Myocyte (in vitro differentiated cells): ENCODE results near the gene PPP1R15A. TPM values are rescaled to one million over a fixed set of nuclear protein-coding genes. Genes with fewer than 3 reads are reported as not detected.
A peak's percentile ranks its signal among the peaks of the same experiment; 100 is the strongest.
"Not testable (repeated sequence)": the region's sequence is repeated elsewhere in the genome, so short reads cannot be mapped to it uniquely, and the experiment has no call there.

Experiments
- DNase-seq: peaks from one replicate; pipeline ENCODE4 v3.0.0-alpha.2; 2012; ENCODE audit warnings: low read depth
- total RNA-seq: library from RNA; depleted of rRNA; stranded (reverse); fragments of >200 nt; gene quantifications from 2 replicates; pipeline ENCODE4 v1.2.3, GENCODE V29; 2014

The PPP1R15A gene
- total RNA-seq, 1 donor from 2014 or later, result 81.7 TPM

DNA sequence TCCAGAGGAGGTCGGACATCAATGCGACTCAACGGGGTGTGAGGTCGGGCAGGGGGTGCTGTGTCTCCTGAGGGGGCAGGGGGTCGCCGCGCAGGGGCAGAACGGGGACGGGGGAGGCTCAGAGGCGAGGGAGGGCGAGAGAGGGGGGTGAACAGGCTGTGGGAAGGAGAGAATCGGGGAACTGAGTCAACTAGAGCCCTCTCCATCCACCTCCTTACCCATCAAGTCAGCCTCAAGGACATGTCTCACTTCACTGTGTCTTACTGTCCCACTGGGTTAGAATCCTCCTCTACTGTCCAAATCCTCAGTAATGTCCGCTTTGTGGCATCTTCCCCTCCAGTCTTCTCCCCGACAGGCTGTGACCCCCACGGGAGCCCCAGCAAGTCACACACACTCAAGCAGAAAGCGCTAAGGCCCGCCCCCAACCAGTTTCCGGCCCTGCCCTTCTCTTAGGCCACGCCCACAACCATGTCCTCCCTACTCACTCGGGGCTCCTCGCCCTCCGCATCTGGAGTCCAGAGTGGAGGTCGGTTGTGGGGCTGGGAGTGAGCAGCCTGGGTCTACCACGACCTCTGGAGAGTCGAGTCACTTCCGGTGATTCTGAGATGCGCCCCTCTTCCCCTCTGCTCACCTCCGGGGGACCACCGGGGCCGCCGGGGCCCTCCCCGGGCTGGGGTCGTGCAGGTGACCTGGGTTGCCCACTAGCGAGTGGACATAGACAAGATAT, 13.1 kb upstream of the PPP1R15A start:
- no peak for DNase-seq

DNA sequence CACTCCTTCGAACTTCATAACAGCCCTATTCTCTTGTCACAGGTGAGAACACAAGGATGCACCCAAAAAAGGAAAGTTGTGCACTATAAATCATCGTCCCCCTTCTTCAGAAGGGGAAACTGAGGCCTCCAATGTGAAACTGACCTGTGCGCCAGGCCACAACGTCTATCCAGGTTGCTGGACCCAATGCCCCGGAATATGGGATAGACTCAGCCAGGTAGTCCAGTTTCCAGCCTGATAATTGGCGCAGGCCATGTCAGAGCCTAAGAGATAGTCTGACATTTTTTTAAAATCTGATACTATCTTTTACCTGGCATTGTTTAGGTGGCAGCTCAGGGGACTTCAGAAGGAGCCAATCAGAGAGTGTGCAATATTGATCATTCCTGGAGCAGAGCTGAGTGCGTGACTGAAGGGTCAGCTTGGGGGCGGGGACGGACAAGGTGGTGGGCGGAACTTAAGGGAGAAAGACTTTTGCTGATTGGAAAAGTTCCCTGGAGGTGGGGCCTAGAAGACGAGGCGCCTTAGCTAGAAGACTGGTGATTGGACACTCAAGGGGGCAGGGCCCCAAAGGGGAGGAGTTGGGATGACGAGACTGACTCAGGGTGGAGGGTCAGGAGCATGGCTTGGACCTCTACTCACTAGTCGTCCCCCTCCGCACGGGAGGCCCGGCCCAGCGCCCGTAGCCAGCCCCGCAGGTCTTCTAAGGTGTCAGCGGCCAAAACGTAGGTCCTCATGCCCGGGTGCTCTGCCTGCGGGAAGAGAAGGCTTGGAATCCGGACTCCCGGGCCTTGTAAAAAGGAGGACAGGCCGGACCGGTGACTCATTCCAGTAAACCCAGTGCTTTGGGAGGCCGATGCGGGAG, 12.3 kb upstream of the PPP1R15A start:
- no peak for DNase-seq

DNA sequence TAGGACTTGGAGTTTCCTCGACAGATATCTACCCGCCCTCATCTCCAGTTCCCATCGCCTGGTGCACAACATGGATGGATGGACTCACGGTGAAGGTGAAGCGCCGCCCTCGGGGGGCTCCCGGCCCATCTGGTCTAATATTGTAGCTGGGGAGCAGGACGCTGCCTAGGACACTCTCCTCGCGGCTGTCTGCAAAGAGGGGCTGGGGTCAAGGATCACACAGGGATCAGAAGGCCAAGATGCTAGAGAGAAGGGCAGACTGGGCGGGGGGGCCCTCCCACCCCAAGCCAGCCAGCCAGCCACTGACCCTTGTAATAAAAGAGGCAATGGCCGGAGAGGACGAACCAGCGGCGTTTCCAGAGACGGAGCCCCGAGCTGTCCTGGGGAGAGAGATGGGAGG, 10.9 kb upstream of the PPP1R15A start:
- no peak for DNase-seq

DNA sequence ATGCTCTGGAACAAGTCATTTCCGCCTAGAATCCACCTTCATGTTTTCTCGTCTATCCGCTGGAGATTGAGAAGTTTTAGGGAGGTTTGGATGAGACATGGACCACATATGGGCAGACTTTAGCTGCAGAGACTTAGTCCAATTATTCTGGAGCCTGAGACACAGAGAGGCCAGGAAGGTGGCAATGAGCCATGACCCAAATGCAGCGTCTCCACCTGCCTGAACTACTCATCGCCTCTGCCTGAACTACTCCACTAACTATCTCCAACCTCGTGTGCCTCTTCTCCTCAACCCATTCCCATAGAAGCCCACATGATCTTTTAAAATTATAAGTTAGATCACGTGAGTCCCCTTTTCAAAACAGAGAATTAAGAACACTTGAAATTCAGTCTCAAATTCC, 9.4 kb upstream of the PPP1R15A start:
- no peak for DNase-seq

DNA sequence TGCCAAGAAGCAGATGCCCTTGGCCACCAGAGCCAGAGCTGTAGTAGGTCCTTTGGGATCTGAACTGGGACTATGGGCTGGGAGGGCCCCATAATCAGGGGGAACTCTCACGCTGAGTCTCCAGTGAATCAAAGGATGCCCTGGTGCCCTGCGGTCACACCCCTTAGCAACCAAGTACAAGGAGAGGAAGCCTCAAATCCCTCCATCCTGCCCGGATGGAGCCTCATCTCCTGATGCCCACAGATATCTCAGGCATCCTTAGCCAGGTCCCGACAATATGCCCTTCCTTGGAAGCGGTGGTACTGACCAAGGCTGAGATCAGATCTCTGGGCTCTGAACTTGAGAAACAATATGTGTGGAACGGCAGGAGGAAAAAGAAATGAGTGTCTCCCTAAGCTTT, 5.5 kb upstream of the PPP1R15A start:
- no peak for DNase-seq

DNA sequence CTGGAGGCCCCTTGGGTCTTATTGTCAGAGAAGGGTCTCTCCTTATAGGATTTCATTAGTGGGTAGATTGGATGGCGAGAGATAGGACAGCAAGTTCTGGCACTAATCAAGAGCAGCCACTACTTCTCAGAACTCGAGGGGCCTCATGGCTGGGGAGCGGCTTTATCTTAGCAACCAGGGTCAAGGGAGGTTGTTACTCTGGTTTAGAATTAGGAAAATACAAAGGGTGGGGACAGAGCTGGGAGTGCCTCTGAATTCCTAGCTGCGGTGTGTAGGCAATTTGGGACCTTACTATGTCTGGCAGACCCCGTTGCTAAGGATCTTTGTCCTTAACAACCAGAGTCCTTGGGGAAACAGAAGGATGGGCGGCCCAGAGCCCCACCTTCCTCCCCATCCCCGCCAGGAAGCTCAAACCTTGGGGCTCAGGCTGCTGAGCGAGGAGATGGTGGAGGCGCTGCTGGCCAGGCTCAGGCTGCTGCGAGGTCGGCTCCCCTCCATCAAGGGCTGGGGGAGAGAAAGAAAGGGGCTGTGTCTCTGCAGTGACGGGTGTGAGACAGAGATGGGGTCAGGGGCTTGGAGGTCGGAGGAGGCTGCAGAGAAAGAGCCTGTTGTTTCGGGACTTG, 5.0 kb upstream of the PPP1R15A start:
- peak; percentile 36 for DNase-seq

DNA sequence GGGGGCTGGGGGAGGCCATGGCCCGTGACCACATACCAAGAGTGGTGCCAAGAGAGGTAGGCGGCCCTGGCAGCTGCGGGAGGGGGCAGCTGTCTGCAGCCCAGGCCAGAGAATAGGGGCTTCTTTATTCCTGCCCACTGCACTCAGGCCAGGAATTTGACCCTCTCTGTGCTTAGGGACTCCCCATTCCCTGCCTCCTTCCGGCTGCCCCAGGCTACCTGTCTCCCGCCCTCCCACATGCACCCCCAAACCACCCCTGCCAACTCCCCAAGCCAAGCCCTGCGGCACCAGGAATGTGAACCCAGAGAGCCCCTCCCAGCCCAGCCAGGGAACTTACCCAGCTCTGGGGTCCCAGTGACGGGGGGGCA, 4.5 kb upstream of the PPP1R15A start:
- peak; percentile 35 for DNase-seq

DNA sequence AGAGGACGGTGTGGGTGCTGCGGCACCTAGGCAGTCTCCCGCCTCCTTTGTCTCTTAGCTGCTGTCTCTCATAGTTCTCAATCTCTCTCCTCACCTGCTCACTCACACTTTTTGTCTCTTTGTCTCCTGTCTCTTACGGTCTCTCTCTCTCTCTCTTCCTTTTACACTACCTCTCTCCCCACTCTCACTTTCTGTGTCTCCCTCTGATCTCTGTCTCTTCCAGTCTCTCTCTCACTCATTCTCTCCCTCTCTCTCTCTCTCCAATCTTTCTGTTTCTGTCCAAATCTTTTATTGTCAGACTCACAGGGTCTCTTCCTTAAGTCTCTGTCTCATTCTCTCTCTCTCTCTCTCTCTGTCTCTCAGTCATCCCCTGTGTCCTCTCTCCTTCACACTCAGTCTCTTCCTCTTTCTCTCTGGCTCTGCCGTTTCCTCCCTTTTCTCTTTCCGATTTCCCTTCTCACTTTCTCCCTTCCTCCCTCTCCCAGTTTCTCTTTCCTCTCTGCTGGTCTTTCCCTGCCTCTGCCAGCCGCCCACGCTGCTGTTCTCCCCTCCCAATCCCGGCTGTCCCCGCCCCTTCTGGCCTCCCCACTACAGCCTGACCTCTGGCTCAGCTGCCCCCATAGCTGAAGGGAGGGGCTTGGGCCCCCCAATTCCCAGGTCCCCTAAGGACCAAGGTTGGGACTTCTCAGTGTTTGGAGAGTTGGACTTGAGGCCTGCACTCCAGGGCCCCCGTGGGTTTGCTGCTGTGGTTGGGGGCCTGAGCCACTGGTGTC, 3.9 kb upstream of the PPP1R15A start, which contains the start of gene PLEKHA4:
PLEKHA4 (minus strand) TSS at position 504 of the 773 bp plus-strand sequence. CDS start 997 bp downstream, outside the sequence.
- DNase-seq, result peak; percentile 71

DNA sequence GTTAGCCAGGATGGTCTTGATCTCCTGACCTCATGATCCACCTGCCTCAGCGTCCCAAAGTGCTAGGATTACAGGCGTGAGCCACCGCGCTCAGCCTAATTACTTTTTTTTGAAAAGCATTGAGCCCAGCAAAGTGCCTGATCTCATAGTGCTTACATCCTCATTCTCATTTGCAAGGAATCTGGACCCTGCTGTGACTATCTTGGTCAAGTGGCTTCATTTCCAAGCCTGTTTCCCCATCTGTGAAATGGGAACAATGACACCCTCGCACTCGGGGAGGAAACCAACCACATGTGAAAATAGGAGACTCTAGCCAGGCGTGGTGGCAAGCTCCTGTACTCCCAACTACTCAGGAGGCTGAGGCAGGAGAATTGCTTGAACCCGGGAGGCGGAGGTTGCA, 2.2 kb upstream of the PPP1R15A start:
- DNase-seq, result no peak

DNA sequence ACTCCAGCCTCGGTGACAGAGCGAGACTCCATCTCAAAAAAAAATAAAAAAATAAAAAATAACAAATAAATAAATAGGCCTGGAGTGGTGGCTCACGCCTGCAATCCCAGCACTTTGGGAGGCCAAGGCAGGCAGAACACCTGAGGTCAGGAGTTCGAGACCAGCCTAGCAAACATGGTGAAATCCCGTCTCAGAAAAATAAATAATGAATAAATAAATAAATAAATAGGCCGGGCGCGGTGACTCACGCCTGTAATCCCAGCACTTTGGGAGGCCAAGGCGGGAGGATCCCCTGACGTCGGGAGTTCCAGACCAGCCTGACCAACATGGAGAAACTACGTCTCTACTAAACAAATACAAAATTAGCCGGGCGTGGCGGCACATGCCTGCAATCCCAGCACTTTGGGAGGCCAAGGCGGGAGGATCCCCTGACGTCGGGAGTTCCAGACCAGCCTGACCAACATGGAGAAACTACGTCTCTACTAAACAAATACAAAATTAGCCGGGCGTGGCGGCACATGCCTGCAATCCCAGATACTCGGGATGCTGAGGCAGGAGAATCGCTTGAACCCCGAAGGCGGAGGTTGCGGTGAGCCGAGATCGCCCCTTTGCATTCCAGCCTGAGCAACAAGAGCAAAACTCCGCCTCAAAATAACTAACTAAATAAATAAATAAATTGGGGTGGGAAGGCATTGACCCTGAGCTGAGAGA, 595 bp upstream of the PPP1R15A start:
- DNase-seq, result not testable (repeated sequence)

DNA sequence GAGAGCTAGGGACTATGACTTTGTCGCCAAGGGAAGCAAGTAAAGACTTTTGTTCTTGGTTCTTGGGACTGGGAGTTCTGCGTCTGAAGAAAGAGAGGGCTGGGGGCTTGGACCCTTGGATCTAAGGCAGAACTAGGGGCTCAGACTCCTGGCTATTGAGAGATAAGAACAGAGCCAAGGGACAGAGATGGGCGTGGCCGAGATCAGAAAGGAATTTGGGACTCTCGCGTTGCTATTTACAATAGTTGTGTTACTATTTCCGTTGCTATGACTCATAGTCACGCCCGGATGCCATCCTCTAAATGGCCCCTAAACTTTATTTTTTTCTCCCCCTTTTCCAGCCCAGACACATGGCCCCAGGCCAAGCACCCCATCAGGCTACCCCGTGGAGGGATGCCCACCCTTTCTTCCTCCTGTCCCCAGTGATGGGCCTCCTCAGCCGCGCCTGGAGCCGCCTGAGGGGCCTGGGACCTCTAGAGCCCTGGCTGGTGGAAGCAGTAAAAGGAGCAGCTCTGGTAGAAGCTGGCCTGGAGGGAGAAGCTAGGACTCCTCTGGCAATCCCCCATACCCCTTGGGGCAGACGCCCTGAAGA, 759 bp downstream of the PPP1R15A start:
- peak; percentile 96 for DNase-seq

DNA sequence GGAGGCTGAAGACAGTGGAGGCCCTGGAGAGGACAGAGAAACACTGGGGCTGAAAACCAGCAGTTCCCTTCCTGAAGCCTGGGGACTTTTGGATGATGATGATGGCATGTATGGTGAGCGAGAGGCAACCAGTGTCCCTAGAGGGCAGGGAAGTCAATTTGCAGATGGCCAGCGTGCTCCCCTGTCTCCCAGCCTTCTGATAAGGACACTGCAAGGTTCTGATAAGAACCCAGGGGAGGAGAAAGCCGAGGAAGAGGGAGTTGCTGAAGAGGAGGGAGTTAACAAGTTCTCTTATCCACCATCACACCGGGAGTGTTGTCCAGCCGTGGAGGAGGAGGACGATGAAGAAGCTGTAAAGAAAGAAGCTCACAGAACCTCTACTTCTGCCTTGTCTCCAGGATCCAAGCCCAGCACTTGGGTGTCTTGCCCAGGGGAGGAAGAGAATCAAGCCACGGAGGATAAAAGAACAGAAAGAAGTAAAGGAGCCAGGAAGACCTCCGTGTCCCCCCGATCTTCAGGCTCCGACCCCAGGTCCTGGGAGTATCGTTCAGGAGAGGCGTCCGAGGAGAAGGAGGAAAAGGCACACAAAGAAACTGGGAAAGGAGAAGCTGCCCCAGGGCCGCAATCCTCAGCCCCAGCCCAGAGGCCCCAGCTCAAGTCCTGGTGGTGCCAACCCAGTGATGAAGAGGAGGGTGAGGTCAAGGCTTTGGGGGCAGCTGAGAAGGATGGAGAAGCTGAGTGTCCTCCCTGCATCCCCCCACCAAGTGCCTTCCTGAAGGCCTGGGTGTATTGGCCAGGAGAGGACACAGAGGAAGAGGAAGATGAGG, 1.5 kb downstream of the PPP1R15A start:
- DNase-seq, result no peak

DNA sequence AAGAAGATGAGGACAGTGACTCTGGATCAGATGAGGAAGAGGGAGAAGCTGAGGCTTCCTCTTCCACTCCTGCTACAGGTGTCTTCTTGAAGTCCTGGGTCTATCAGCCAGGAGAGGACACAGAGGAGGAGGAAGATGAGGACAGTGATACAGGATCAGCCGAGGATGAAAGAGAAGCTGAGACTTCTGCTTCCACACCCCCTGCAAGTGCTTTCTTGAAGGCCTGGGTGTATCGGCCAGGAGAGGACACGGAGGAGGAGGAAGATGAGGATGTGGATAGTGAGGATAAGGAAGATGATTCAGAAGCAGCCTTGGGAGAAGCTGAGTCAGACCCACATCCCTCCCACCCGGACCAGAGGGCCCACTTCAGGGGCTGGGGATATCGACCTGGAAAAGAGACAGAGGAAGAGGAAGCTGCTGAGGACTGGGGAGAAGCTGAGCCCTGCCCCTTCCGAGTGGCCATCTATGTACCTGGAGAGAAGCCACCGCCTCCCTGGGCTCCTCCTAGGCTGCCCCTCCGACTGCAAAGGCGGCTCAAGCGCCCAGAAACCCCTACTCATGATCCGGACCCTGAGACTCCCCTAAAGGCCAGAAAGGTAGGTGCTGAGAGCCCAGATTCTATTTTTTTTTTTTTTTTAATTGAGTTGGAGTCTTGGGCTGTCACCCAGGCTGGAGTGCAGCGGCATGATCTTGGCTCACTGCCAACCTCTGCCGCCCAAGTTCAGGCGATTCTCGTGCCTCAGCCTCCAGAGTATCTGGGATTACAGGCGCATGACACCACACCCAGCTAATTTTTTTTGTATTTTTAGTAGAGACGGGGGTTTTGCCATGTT, 2.3 kb downstream of the PPP1R15A start:
- peak; percentile 24 for DNase-seq

DNA sequence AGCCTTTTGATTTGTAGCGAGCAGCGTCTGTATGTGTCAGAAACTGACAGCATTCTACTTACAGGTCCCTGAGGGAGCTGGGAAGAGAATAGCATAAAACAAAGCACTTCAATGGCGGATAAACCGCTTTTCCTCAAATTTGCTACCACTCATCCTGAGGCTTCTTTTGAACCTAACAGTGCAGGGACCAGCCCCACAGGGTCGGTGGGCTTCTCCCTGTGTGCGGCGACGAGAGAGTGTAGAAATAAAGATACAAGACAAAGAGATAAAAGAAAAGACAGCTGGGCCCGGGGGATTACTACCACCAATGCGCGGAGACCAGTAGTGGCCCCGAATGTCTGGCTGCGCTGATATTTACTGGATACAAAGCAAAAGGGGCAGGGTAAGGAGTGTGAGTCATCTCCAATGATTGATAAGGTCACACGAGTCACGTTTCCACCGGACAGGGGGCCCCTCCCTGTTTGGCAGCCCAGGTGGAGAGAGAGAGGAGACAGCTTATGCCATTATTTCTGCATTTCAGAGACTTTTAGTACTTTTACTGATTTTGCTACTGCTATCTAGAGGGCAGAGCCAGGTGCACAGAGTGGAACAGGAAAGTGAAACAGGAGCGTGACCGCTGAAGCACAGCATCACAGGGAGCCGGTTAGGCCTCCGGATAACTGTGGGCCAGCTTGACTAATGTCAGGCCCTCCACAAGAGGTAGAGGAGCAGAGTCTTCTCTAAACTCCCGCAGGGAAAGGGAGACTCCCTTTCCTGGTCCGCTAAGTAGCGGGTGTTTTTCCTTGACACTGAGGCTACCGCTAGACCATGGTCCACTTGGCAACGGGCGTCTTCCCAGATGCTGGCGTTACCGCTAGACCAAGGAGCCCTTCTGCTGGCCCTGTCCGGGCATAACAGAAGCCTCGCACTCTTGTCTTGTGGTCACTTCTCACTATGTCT, 4.1 kb downstream of the PPP1R15A start:
- not testable (repeated sequence) for DNase-seq

DNA sequence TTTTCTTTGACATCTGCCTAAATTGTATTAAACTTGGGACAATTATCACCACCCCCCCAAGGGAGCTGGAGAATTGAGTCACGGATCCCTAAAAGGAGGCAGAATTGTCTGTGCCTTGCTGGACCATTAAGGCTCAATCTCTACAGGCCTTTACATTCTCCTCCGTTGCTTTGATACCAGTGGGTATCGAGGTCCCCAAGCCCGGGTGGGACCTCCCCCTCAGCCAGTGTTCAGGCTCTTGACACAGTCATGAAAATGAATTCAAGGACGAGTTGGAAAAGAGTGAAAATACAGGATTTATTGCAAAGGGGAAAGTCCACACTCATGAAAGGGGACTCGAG, 5.6 kb downstream of the PPP1R15A start:
- DNase-seq, result no peak

DNA sequence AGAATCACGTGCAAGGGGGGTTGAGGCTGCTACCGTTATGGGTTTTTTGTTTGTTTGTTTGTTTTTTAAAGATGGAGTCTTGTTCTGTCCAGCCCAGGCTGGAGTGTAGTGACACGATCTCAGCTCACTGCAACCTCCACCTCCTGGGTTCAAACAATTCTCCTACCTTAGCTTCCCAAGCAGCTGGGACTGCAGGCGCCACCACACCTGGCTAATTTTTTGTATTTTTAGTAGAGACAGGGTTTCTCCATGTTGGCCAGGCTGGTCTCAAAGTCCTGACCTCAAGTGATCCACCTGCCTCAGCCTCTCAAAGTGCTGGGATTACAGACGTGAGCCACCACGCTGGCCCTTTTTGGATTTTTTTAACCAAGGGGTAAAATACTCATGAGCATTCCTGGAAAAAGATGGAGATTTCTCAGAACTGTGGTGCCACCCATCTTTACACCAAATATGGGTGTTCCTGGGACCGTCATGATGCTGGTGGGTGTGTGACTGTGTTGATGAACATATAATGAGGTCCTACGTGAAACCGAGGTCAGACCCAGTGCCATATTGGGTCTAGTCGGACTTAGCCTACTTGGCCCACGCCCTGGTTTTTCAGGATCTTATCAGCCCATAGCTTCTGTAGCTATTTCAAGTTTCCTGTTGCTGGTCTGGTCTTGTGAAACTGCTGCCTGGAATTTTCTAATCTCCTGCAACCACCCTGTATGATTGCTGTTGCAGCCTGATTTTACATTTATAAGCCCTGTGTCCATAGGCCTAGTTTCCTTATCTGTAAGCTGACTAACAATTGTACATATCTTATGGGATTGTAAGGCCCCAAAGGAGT, 6.2 kb downstream of the PPP1R15A start:
- DNase-seq, result no peak
